ENCODE data around the gene TAS2R13.

The TAS2R13 gene

DNA sequence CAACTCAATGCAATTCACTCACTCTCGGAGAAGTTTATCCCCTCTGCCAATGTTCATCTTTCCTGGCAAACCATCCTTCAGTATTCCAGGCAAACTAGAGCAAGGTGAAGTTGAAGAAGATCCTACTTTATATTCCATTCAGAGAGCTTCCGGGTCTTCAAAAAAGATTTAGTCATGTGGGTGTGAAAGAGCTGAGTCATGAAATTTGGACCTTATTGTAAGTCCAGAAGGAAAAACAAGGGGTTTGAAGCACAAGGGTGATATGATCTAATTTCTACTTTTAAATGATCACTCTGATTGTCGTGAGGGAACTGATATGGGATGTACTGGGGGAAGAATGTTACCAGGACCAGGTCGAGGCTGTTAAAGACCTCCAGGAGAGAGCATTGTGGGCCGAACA is 16.9 kb upstream of the TAS2R13 start:
- Histone ChIP-seq H3K4me1 (ENCODE audit: control insufficient read depth, insufficient read depth, low read length) (no peaks in the 10 kb centered on the region), H3K36me3 (ENCODE audit: insufficient read depth, low read length) (no peaks in the 10 kb centered on the region), H3K9me3 (replicated peaks; ENCODE audit: low read length) (no peaks in the 10 kb centered on the region), H3K9ac (ENCODE audit: low read depth, low read length) (no peak overlapping the region), H3K4me2 (ENCODE audit: low read length) (no peak overlapping the region), H3K27me3 (ENCODE audit: control insufficient read depth, insufficient read depth, low read length) (no peaks in the 10 kb centered on the region), H3K4me3 (ENCODE audit: low read length) (no peak overlapping the region)

DNA sequence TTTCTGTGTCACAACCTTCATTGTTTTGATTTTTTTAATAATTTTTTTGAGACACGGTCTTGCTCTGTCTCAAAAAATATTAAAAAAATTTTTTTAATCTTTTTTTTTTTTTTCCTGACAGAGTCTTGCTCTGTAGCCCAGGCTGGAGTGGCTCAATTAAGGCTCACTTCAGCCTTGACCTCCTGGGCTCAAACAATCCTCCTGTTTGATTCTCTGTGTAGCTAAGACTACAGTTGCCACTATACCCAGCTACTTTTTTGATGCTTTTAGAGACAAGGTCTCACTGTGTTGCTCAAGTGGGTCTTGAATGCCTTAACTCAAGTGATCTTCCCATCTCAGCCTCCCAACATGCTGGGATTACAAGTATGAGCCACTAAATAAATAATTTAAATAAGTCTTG is 10.4 kb upstream of the TAS2R13 start:
- no peaks in the 10 kb centered on the region for H3K36me3 ChIP-seq (ENCODE audit: insufficient read depth, low read length)
- no peaks in the 10 kb centered on the region for H3K4me1 ChIP-seq (ENCODE audit: control insufficient read depth, insufficient read depth, low read length)
- no peak overlapping the region for H3K4me2 ChIP-seq (ENCODE audit: low read length)
- H3K4me3 ChIP-seq (ENCODE audit: low read length) = no peak overlapping the region
- no peak overlapping the region for H3K9ac ChIP-seq (ENCODE audit: low read depth, low read length)
- H3K9me3 ChIP-seq (replicated peaks; ENCODE audit: low read length) = no peaks in the 10 kb centered on the region
- H3K27me3 ChIP-seq (ENCODE audit: control insufficient read depth, insufficient read depth, low read length) = no peaks in the 10 kb centered on the region

DNA sequence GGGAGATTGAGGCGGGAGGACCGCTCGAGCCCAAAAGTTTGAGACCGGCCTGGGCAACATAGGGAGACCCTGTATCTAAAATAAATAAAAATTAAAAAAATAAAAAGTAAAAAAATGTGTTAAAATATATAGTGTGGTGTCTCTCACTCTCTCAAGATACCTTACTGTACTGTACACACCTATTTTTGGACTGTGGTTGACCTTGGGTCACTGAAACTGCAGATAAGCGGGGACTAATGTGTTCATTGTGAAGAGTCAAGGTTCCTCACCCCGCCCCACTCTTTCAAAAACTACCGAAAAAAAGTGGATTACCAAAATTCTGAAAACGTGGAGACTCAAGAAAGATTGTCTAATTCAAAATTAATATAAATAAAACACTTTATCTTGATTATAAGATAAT is 1.0 kb upstream of the TAS2R13 start:
- no peak overlapping the region for H3K9ac ChIP-seq (ENCODE audit: low read depth, low read length)
- H3K4me2 ChIP-seq (ENCODE audit: low read length) = no peak overlapping the region
- H3K36me3 ChIP-seq (ENCODE audit: insufficient read depth, low read length) = no peaks in the 10 kb centered on the region
- H3K4me3 ChIP-seq (ENCODE audit: low read length) = no peak overlapping the region
- no peaks in the 10 kb centered on the region for H3K9me3 ChIP-seq (replicated peaks; ENCODE audit: low read length)
- no peaks in the 10 kb centered on the region for H3K27me3 ChIP-seq (ENCODE audit: control insufficient read depth, insufficient read depth, low read length)
- H3K4me1 ChIP-seq (ENCODE audit: control insufficient read depth, insufficient read depth, low read length) = no peaks in the 10 kb centered on the region

DNA sequence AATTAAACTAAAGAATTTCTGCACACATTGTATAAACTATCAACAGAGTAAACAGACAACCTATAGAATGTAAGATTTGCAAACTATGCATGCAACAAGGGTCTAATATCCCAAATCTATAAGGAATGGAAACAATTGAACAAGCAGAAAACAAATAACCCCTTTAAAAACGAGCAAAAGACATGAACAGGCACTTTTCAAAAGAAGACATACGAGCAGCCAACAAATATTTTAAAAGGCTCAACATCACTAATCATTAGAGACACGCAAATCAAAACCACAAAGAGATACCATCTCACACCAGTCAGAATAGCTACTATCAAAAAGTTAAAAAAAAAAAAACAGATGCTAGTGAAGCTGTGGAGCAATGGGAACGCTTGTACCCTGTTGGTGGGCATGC is 4.7 kb downstream of the TAS2R13 start:
- Histone ChIP-seq H3K4me1 (ENCODE audit: control insufficient read depth, insufficient read depth, low read length) (no peaks in the 10 kb centered on the region), H3K36me3 (ENCODE audit: insufficient read depth, low read length) (no peaks in the 10 kb centered on the region), H3K4me3 (ENCODE audit: low read length) (no peak overlapping the region), H3K27me3 (ENCODE audit: control insufficient read depth, insufficient read depth, low read length) (no peaks in the 10 kb centered on the region), H3K9ac (ENCODE audit: low read depth, low read length) (no peak overlapping the region), H3K9me3 (replicated peaks; ENCODE audit: low read length) (no peaks in the 10 kb centered on the region), H3K4me2 (ENCODE audit: low read length) (no peak overlapping the region)

DNA sequence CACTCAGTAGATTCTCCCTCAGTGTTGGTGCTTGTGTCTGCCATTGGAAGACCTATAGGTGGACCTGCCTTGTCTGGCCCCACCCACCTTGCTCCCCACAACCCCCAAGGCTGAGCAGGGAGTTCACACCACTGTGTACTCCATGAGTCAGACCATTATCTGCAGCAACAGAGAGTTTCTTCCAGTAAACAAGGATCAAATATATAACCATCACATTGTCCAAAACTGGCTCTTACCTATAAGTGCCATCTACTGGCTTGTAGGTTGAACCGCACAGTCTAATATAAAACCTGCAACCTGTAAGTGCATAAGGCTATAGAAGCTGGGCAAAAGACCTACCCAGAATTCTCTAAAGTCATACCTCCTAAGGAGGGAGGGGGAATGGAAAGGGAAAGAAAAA is 7.9 kb downstream of the TAS2R13 start:
- Histone ChIP-seq H3K27me3 (ENCODE audit: control insufficient read depth, insufficient read depth, low read length) (no peaks in the 10 kb centered on the region), H3K4me2 (ENCODE audit: low read length) (no peak overlapping the region), H3K4me3 (ENCODE audit: low read length) (no peak overlapping the region), H3K36me3 (ENCODE audit: insufficient read depth, low read length) (no peaks in the 10 kb centered on the region), H3K4me1 (ENCODE audit: control insufficient read depth, insufficient read depth, low read length) (no peaks in the 10 kb centered on the region), H3K9ac (ENCODE audit: low read depth, low read length) (no peak overlapping the region), H3K9me3 (replicated peaks; ENCODE audit: low read length) (no peaks in the 10 kb centered on the region)

DNA sequence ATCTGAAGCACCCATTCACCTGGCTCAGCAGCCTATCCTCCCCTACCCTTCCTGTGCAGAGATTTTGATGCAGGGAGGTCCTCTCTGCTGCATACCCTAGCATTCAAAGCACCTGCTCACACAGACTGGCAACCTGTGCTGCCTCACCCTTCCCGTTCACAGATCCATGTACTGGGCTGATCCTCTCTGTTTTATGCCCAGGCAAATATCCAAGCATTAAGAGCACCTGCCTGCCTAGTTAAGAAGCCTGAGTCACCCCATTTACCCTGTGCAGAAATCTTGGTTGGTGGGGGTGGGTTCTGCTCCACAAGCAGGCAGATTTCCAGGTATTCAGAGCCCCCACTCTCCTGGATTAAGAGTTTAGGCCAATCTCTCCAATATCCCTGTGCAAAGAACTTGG is 8.4 kb downstream of the TAS2R13 start:
- Histone ChIP-seq H3K9me3 (replicated peaks; ENCODE audit: low read length) (no peaks in the 10 kb centered on the region), H3K9ac (ENCODE audit: low read depth, low read length) (no peak overlapping the region), H3K27me3 (ENCODE audit: control insufficient read depth, insufficient read depth, low read length) (no peaks in the 10 kb centered on the region)

DNA sequence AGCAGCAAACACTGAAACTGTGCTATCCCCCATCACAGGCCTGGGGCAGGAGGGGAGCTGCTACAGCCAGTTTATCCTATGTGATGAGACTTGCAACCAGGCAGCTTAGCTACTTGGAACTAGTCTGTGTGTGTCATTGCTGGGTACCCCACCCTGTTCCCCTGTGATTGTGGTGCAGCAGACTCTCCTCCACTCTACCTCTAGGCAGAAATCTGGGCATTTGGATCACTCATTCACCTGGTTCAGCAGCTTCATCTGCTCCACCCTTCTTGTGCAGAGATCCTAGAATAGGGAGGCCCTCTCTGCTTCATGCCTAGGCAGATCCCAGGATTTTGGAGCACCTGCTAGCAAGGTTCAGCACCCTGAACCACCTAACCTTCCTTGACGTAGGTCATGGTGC is 8.8 kb downstream of the TAS2R13 start:
- Histone ChIP-seq H3K27me3 (ENCODE audit: control insufficient read depth, insufficient read depth, low read length) (no peaks in the 10 kb centered on the region), H3K36me3 (ENCODE audit: insufficient read depth, low read length) (no peaks in the 10 kb centered on the region), H3K9me3 (replicated peaks; ENCODE audit: low read length) (no peaks in the 10 kb centered on the region), H3K4me3 (ENCODE audit: low read length) (no peak overlapping the region), H3K9ac (ENCODE audit: low read depth, low read length) (no peak overlapping the region), H3K4me2 (ENCODE audit: low read length) (no peak overlapping the region), H3K4me1 (ENCODE audit: control insufficient read depth, insufficient read depth, low read length) (no peaks in the 10 kb centered on the region)

More for the DNA sequence above, 8.4 kb downstream of the TAS2R13 start:
- H3K36me3 ChIP-seq (ENCODE audit: insufficient read depth, low read length) = no peaks in the 10 kb centered on the region
- no peaks in the 10 kb centered on the region for H3K4me1 ChIP-seq (ENCODE audit: control insufficient read depth, insufficient read depth, low read length)
- no peak overlapping the region for H3K4me2 ChIP-seq (ENCODE audit: low read length)
- no peak overlapping the region for H3K4me3 ChIP-seq (ENCODE audit: low read length)

DNA sequence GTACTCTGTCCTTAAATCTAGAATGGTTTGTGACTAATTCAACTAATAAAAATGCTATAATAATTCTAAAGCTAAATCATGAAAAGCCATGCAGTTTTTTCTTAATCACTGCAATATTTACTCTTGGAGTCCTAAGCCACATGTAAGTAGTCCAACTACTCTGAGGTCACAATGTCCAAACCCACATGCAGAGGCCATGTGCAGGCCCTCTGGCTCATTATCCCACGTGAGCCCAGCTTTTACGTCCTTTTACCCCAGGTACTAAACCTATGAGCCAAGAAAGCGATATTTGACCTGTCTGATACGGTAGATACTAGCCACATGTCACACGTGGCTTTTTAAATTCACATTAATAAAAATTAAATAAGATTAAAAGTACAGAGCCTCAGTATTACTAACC is 12.5 kb downstream of the TAS2R13 start:
- Histone ChIP-seq H3K27me3 (ENCODE audit: control insufficient read depth, insufficient read depth, low read length) (no peaks in the 10 kb centered on the region), H3K4me3 (ENCODE audit: low read length) (no peak overlapping the region)

DNA sequence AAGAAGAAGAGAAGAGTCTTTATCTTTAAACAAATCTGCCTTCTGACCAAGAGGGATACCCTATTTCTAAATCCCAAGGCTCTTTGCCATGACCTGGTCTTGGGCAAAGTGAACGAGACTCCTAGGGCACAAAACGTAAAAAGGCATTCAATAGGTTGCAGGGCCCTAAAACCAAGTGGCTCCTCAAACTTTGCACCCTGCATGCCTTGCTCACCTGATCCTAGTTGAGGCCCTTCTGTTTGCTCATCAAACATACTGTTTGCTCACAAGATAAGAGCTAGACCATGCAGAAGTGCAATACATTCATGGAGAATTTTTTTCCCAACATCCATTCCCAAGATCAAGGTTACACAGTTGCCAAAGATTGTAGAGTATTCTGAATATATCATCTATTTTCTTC is 17.4 kb downstream of the TAS2R13 start:
- Histone ChIP-seq H3K36me3 (ENCODE audit: insufficient read depth, low read length) (no peaks in the 10 kb centered on the region), H3K4me2 (ENCODE audit: low read length) (no peak overlapping the region), H3K9ac (ENCODE audit: low read depth, low read length) (no peak overlapping the region), H3K9me3 (replicated peaks; ENCODE audit: low read length) (no peaks in the 10 kb centered on the region), H3K4me3 (ENCODE audit: low read length) (no peak overlapping the region), H3K27me3 (ENCODE audit: control insufficient read depth, insufficient read depth, low read length) (no peaks in the 10 kb centered on the region), H3K4me1 (ENCODE audit: control insufficient read depth, insufficient read depth, low read length) (no peaks in the 10 kb centered on the region)

More for the DNA sequence above, 12.5 kb downstream of the TAS2R13 start:
- Histone ChIP-seq H3K36me3 (ENCODE audit: insufficient read depth, low read length) (no peaks in the 10 kb centered on the region), H3K9me3 (replicated peaks; ENCODE audit: low read length) (no peaks in the 10 kb centered on the region), H3K9ac (ENCODE audit: low read depth, low read length) (no peak overlapping the region), H3K4me2 (ENCODE audit: low read length) (no peak overlapping the region), H3K4me1 (ENCODE audit: control insufficient read depth, insufficient read depth, low read length) (no peaks in the 10 kb centered on the region)

DNA sequence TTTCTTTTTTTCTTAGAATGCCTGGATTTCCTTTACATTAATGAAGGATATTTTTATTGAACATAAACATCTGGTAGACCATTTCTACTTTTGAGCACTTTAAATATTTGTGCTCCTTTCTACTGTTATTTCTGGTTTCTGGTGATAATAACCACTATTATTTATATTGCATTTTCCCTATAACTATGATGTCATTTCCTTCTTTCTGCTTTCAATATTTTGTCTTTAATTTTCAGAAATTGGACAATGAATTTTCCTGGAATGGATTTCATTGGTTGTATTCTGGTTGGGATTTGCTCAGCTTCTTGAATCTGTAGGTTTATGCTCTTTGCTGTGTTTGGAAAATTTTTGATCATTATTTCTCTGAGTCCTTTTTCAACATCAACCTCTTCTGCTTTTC is 20.1 kb downstream of the TAS2R13 start:
- Histone ChIP-seq H3K4me2 (ENCODE audit: low read length) (no peak overlapping the region), H3K4me3 (ENCODE audit: low read length) (no peak overlapping the region), H3K4me1 (ENCODE audit: control insufficient read depth, insufficient read depth, low read length) (no peaks in the 10 kb centered on the region), H3K9ac (ENCODE audit: low read depth, low read length) (no peak overlapping the region), H3K27me3 (ENCODE audit: control insufficient read depth, insufficient read depth, low read length) (no peaks in the 10 kb centered on the region), H3K36me3 (ENCODE audit: insufficient read depth, low read length) (no peaks in the 10 kb centered on the region), H3K9me3 (replicated peaks; ENCODE audit: low read length) (no peaks in the 10 kb centered on the region)

DNA sequence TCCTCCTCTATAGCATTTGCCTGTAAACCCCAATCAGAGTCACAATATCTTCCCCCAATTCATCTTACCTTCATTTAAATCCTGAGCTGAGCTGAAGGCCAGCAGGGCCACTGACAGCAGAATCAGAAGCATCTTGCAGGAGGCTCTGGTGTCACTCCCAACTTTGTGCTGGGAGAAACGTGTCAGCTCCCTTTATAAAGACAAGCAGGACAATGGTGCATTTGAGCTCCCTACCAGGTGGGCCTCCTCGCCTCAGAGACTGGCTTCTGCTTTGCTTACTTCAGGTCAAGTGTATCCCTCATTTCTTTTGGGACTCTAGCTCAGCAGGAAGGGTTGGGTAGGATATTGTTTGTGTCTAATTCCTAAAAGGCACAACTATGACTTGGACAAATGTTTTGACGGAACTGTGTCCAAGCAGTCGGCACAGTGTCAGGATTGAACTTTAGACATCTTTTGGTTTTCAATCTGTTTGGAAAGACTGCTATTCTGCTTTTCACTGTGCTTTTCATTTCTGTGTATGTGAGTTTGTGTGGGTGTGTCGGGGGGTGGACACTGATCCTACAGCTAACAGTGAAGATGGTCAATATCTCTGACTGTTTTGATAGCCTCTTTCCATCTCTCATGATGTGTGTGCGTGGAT is 25.2 kb downstream of the TAS2R13 start, which contains the start of gene PRH1:
PRH1 (minus strand) TSS at position 170 of the 640 bp plus-strand sequence; CDS start at position 132, 38 bp downstream.
- H3K27me3 ChIP-seq (ENCODE audit: control insufficient read depth, insufficient read depth, low read length) = no peaks in the 10 kb centered on the region

DNA sequence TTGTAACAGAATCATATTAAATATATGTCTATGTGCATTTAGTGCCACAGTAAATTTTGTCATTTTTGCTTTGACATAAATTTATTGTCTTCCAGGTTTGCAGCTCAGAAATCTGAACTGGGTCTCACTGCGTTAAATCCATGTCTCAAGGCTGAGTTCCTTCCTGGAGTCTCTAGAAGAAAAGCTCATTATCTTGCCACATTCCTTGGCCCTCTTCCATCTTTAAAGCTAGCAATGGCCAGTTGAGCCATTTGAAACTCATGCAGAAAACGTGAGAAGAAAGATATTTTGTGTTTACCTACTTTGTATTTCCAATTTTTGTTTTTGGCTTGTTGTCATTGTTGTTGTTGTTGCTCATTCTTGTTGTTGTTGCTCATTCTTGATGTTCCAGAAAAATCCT is 36.0 kb downstream of the TAS2R13 start:
- no peak overlapping the region for H3K4me3 ChIP-seq (ENCODE audit: low read length)
- H3K27me3 ChIP-seq (ENCODE audit: control insufficient read depth, insufficient read depth, low read length) = no peaks in the 10 kb centered on the region
- H3K4me1 ChIP-seq (ENCODE audit: control insufficient read depth, insufficient read depth, low read length) = no peaks in the 10 kb centered on the region
- H3K9ac ChIP-seq (ENCODE audit: low read depth, low read length) = no peak overlapping the region
- H3K36me3 ChIP-seq (ENCODE audit: insufficient read depth, low read length) = no peaks in the 10 kb centered on the region
- no peak overlapping the region for H3K4me2 ChIP-seq (ENCODE audit: low read length)
- no peaks in the 10 kb centered on the region for H3K9me3 ChIP-seq (replicated peaks; ENCODE audit: low read length)

More for the DNA sequence above, 25.2 kb downstream of the TAS2R13 start, which contains the start of gene PRH1:
- no peak within 1 kb of the TSS for H3K4me3 ChIP-seq (ENCODE audit: low read length)
- no peaks in the 10 kb centered on the region for H3K36me3 ChIP-seq (ENCODE audit: insufficient read depth, low read length)
- no peaks in the 10 kb centered on the region for H3K4me1 ChIP-seq (ENCODE audit: control insufficient read depth, insufficient read depth, low read length)
- H3K9me3 ChIP-seq (replicated peaks; ENCODE audit: low read length) = no peaks in the 10 kb centered on the region
- H3K9ac ChIP-seq (ENCODE audit: low read depth, low read length) = no peak within 1 kb of the TSS
- no peak within 1 kb of the TSS for H3K4me2 ChIP-seq (ENCODE audit: low read length)

Measured in skeletal muscle satellite cell (primary cell).